GM18858 (cell line): ENCODE measurements around the gene MPPED1.

ENCODE experiments used
- ATAC-seq: cut with Tn5 transposase; IDR thresholded peaks from one replicate; pipeline ENCODE4 v1.9.1; 2021; ENCODE audit not compliant: unreplicated experiment

The MPPED1 gene

DNA sequence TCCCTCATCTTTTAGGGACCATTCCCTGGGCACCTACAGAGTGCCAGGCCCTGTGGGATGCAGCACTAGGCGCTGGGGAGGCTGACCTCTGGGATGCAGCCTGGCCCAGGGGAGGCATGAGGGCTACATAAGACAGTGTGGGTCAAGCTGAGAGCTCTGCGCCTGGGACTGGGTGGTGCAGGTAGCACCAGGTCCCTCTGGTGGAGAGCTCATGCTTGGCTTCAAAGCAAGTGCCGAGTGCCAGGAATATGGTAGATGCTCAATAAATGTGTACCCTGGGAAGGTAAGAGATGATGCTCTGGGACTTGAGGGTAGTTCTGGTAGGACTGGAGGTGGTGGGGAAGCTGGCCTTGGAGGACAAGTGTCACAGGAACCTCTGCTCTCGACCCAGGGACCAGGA, 2.0 kb upstream of the MPPED1 start:
- ATAC-seq, result no peak

DNA sequence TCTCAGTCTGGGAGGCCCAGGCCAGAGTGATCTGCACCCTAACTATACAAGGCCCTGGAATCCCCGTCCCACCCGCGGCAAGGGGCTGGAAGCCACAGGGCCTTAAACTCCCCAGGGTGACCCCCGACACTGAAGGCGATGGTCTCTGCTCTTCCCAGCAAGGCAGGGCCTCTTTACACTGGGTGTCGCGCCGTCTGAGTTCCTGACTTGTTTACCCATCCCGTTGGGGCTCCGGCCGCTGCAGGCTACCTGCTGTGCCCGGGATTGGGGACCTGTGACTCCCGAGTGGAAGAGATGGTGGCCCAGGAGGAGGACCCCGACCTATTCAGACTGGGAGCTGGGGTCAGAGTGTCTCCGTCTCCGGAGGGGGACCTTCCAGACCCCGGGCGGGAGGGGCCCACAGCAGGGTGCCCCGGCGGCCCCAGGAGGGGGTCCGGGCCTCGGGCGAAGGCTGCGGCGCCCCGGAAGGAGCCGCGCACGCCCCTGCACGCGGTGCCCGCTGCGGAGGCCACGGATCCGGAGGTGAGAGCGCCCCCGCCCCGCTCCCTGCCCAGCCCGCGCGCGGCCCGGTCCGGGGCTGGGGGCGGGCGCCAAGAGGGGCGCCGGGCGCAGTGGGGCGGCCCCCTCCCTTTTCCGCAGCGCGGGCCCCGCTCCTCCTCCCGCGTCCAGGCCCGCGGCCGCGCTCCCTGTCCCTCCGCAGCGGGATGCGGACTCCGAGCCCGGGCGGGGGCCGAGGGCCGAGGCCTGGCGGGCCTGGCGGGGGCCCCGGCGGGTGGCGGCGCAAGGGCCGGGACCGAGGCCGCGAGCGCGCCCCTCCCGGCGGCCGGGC, 560 bp upstream of the MPPED1 start:
- no peak for ATAC-seq

DNA sequence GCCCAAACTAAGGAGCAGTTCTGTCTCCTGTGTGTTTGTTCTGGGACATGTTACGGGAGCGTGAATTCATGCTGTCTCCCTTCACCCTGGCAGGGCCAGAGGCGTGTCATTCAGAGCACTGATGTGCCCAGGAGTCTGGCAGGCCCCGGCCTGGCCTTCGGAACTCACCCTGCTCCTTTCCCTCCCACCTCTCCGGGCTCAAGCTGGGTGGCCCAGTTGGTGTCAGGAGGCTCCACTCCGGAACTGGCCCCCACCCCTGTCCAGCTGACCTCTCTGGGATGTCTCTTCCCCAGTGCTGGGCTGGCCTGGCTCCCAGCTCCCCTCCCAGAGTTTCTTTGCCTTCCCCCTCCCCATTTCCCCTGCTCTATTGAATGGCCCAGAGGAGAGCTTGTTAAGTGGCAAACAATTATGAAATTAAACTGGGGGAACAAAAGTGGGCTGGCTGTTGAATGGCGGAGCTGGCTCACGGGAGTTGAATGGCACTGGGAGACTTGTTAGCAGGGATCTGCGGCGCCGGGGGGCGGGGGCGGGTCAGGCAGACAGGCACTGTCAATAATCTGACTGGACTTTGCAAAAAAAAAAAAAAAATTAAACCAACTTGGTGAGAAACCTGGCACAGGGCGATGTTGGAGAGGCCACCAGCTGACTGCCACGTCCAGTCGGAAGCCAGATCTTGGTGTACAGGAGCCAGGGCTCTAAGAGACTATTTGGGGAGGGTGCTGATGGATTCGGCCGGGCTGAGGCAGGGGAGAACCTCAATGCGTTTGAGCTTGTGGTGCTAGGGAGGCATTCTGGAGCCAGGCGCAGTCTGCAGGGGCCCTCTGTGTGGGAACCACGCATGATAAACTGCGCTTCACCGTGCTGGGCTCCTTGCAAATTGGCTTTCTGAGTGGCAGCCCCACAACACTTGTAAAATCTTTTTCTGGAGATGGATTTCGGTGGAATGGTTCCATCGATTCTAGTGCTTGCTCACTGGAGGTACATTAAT, 1.3 kb downstream of the MPPED1 start:
- ATAC-seq, result no peak

DNA sequence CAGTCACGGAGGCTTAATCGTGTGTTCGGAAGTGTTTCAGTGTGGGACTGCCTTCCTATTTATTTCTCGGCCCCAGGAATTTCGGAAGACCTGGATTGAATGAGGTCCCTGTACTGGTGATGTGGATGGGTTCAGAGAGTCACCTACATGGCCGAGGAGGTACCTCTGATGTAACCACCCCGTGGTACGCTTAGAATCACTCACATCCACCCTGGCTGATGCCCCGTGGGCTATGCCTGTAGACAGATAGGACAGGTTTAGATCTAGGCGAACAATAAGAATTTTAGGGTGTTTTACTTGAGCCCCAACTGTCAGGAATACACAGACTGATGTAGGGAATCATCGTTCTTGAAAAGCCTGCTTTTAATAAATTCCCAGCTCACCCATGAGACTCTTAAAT, 2.0 kb downstream of the MPPED1 start:
- no peak for ATAC-seq

DNA sequence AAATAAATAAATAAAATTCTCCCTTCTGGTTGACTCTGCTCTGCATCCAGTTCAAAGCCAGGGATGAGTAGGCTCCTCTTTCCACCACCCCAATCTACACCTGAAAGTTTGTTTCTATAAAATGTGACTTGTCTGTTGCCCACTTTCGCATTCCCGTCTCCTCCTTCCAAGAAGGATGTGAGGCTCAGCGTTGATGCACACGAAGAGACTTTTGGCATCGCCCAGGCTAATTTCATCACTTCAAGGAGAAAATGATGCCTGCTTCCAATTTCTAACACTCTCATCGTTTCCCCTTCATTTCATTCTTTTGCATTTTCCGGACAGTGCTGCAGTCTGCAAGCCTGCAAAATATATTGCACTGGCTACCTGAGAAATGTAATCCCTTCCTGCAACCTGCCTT, 3.9 kb downstream of the MPPED1 start:
- no peak for ATAC-seq

DNA sequence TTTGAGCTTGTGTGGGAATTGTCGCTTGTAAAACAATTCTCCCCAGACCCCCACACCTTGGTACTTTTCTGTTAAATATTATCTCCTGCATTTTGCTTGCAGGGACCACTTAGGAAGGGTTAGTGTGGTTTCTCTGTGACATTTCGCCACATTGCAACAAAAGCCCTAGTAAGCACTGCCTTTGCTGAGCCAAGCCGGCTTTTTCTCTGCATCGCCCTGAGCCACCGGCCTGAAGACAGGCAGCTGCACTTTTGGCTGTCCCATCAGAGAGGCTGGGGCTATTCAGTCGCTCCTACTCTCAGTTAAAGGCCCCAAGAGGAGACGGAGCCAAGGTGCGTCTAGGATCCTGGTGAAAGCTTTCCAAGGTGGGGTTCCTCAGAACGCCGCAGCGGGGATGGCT, 5.7 kb downstream of the MPPED1 start:
- ATAC-seq, result no peak

DNA sequence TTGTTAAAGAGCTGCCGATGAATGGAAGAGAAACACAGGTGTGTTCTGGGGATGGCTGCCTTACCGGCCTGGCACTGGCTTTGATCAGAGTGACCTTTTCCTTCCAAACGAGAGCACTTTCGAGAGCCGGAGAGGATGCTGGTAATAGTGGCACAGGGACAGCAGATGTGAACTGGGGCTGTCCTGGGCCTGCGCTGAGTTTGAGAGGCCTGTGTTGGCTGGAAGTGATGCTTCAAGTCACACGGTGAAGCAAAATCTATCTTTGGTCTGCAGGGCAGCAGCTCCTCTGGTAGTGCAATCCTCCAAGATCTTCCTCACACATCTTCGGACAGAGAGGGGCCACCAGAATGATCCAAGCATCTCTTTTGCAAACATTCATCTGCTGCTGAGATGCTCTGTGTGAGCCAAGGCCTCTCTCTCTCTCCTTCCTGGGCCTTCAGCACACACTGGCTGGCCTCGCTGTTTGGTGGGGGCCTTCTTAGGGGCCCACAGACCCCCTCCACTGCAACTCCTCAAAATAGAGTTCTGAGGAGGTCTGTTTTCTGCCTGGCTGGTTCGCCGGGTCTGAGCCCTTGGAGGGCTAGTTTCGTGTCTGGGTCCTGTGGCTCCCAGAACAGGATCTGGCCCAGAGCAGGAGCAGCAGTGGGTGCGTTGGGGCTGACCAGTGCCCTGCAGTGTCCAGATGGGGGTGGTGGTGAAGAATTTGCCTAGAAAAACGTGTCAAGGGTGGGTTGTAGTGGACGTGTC, 6.4 kb downstream of the MPPED1 start:
- ATAC-seq, result no peak

DNA sequence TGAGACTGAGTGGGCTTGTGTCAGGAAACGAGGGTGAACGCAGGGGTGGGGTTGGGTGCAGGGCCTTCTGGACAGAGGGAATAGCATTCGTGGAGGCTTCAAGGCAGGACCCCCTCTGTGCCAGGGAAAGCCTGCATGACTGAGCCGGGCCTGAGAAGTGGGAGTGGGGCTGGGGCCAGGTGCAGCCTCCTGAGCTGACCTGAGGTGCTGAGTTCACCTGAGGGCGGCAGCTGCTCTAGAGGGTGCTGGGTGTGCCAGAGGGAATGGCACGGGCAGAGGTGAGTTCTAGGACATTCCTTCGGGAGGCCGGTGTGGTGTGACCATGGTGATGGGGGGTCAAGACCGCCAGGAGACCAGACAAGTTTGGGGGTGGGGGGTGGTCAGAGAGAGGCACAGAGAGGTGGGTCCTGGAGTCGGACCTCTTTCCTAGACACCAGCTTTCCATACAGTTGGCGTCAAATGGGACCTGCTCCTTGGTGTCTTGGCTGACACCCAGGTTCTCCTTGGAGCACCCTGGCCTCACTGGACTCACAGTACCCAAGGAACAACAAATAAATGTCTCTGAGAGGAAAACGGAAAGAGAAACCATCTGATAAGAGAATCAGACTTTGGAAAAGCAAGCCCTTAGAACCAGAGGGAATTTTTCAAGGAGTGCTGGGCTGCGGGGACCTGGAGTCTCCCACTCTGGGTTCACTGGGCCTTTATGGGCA, 7.7 kb downstream of the MPPED1 start:
- ATAC-seq, result no peak

DNA sequence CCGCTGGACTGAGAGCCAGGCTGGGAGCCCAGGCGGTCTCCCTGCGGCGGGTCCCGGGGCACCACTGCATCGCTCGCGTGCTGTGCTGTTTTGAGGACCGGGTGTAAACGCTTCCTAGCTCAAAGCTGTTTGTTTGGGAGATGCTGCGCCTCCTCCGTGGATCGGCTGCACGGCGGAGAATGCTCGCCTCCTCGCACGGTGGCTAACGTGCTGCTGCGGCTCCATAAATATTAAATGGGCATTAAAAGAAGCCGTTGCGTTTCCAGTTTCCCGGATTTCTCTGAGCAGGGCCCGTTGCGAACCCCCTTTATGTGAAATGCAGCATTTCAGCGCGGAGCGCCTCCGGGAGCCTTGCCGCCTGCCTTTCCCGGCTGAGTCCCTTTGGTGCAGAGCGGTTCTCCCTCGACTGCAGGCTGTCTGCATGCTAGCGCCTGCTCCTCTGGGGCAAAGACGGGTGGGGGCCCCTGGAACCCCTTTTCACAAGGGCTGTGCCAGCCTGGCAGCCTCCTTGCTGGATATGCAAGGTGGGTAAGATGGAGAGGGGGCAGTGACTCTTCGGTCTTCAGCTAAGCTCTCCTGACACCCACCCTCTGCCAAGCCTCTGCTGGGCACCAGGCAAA, 9.3 kb downstream of the MPPED1 start:
- ATAC-seq, result no peak

DNA sequence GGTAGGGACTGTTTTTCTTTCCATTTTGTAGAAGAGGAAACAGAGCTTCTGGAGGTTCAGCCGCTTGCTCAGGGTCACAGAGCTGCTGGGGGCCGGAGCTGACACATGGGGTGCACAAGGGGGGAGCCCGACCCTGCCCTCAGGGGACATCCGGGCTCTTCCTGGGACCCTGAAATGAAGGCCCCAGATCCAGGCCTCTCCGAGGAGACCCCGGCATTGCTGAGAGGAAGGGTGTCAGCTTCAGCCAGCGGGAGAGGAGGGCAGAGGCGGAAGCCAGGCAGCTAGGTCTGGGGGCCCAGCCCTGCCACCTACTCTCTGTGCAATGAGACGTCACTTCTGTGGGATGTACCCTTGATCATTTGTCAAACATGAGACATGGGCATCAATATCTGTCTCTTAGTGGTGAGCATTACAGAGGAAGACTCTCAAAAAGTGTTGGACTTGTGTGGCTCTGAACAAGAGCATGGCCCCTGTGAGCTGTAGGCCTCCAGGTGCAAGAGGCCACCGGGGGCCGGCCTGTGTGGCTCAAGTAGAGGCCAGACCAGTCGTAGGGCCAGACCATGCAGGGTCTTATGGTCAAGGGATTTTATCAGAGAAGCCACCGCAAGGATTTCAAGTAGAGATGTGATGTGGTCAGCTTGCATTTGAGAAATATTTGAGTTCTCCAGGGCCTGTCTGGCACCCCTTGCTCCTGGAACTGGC, 10.3 kb downstream of the MPPED1 start:
- ATAC-seq, result no peak

DNA sequence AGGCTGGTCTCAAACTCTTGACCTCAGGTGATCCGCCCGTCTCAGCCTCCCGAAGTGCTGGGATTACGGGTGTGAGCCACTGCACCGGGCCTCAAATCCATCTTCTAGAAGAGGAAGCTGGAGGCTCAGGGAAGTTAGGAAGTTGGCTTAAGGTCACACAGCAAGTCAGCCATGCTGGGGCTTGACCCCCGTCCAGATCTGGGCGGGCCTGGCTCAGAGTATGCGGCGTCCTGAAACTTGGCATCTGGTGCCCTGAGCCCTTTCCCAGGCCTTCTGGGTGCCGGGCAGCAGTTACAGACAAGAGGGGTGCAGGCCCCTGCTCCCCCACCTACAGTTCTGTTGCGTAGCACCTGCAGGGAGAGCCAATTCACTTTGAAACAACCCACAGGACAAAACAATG, 11.2 kb downstream of the MPPED1 start:
- no peak for ATAC-seq

DNA sequence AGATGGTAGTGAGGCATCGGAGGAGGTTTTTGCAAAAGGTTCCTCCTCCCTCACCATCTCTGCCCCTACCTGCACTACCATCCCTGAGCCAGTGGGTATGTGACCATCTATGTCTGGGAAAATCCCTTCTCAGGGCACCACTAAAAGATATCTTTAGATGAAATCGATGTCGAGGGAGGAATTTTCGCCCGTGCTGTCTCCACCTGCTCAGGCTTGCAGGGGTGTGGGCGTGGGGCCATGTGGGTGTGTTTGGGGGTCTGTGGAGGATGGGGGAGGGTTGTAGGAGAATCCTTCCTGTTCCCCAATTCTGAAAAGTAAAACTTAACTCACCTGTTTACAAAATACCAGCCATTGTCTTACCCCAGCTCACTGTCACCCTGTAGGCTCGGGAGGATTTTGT, 12.4 kb downstream of the MPPED1 start:
- no peak for ATAC-seq

DNA sequence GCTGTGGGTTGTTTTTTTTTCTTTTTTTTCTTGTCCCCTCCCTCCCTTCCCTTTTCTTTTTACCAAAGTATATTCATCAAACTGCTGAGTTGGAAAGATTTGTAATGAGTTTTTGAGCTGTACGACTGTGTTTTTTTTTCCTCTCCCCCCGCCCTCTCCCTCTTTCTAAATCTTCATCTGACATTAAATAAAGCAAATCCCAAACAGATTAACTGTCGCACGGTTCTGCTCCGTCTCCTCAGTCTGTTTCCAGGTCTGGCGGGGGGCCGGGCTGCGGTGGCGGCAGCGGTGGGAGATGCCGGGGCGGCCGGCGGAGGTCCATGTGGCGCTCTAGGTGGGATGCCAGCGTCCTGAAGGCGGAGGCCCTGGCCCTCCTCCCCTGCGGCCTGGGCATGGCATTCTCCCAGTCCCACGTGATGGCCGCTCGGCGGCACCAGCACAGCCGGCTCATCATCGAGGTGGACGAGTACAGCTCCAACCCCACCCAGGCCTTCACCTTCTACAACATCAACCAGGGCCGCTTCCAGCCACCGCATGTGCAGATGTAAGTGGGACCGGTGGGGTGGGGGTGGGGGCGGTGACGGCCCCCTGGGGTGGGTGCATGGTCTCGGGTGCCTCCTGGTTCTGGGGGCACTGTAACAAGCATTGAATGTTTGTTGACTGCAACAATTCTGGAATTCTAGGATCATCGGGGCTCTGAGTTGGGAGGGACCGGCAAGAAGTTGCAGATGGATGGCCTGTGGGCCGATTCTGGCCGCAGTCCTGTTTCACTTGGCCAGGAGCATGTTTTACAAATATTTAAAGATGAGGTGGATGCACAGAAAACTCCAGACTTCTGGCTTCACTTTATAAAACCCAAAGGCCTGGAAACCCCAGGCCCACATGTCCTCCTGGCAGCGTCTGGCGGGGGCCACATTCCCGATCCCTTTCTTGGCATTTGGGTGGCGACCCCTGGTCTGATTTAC, 13.1 kb downstream of the MPPED1 start:
- no peak for ATAC-seq

DNA sequence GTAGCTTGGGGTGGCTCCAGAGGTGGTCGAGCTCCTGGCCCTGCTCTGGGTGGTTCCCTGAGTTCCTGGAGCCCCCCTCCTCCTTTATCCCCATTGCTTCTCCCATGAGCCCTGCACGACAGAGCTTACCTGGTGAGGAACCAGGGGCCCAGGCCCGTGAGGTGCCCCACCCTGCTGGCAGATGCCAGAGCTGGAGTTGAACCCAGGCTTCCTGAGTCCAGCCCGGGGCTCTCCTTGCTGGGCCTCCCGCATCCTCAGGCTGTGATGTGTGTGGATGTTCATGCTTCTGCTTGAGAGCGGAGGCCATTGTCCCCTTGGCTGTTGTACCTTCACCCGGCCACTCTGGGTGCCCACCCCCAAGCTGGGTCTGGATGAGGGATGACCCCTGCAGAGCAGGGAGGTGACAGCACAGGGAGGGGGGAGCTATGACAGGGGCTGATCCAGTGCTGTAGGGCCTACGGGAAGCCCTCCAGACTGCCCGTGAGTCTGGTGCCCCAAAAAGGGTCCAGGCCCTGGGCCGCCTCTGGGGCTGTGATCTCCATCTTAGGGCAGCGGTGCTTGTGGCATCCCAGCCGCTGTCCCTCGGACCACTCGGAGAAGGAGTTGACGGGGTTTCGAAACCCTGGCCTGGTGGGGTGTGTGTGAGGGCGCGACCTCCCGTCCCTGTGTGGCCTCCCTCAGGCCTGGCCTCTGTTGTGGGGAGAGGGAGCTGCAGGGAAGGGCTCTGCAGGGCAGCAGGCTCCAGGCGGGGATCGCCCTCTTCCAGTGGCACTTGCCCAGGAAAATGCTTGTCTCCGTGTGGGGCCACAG, 14.4 kb downstream of the MPPED1 start:
- no peak for ATAC-seq

DNA sequence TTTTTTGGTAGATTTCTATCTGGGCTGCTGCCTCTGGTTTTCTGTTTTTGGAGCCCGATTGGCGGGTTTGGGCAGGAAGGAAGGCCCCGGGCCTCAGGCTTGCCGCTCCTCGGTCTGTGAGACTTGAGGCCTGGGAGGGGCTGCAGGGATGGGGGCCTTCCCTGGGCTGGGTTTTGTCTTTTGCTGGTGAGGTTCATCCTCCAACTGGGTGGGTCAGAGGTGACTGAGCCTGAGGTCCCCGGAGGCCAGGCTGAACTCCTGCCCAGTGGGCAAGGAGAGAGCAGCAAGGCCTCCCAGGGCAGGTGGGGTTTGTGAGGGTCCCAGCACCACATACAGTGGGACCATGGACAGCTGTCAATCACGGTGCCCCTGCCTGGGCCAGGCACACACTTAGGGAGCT, 15.0 kb downstream of the MPPED1 start:
- ATAC-seq, result no peak

DNA sequence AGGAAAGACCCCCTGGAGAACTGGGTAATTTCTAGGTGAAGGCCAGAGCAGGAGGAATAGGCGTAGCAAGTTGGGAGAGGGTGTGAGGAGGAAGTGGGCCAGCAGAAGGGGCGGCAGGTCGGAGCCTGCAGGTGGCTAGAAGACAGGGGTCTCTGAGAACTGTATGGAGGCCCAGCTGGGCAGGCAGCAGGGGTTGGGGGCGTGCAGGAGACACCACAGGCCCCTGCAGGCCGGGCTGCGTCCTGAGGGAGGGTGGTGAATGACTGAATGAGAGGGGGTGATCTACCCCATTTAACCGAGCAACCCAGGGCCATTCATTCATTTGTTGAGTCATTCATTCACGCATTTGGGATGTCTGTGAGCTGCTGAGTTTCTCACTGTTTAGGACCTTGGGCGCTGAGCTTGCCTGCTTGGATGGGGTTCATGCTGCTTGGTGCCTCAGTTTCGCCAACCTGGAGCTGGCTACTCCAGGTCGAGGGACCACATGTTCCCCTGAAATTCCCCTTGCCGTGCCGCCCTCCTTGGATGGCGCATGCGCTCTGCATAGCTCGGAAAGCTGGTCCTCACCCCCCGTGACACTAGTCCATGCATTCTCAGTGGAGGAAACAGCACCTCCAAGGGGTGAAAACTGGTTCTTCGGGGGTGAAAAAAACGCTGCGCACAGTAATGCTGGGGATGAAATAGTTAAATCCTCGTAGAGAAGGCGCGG, 15.6 kb downstream of the MPPED1 start:
- ATAC-seq, result no peak

DNA sequence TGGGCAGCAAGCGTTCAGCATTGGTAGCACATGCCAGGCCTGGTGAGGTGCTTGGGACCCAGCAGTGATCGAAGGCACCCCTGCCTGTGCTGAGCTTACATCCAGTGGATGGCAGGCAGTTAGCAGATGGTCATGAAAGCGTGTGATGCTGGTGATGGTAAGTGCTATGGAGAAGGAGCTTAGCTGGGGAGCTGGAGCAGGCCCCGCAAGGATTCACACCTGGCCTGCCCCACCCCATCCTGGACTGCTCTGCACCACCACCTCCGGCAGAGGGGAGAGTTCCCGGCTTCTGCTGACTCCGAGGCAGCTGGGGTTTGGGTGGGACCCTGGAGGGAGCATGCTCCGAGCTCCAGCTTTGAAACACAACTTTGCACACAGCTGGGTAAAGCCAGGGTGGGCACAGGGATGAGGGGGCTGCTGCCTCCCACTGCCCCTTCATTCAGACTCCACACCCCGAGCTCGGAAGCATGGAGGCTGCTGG, 16.2 kb downstream of the MPPED1 start:
- no peak for ATAC-seq
